ENCODE results near the gene MLIP.

DNA sequence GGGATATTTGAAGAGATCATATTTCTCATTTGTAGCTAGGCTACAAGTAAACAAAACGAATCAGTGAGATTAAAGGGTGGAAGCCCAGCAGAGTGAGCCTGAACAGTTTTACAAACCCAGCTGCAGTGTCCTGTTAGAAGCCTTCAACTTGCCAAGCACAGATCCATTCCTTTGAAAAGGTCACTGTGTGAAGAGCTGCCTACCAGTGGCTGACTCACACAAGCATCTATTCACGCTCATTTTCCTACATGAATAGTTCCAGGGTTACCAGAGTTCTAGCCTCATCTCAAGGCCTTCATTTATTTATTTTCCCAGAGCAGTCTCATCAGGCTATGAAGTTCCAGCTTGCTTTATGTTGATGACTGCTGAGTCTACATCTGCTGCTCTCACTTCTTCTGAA, 25.7 kb upstream of the MLIP start:
- no peak for TF ChIP-seq CTCF (IDR thresholded peaks at IDR 0.05 in 8 of 11, conservative IDR thresholded peaks at IDR 0.05 in 3 of 11)
- TF ChIP-seq POLR2AphosphoS5 (IDR thresholded peaks at IDR 0.05) = no peak
- no peak for TF ChIP-seq POLR2A (IDR thresholded peaks at IDR 0.05)

Measured in spleen (tissue), 7 donors.